HepG2 (cell line): ENCODE data around the gene ABHD17A.

Experiments used
- BRF2 ChIP-seq: sonication (generic); formaldehyde crosslinking; IDR thresholded peaks from 2 replicates; pipeline ENCODE4 v1.8.1; 2022; ENCODE audit warnings: mild to moderate bottlenecking, missing genetic modification reagents
- MED1 ChIP-seq: sonication (generic); formaldehyde crosslinking; IDR thresholded peaks from 2 replicates; pipeline ENCODE4 v1.4.0; 2020; ENCODE audit warnings: missing genetic modification reagents
- TCF7L2 ChIP-seq: IDR thresholded peaks from 2 replicates; pipeline ENCODE4 v1.6.1; 2011; ENCODE audit warnings: mild to moderate bottlenecking, low read depth, low read length, moderate library complexity
- TF ChIP-seq, protein P1 (sequence below), 2 experiments: IDR thresholded peaks; 2 replicates each; pipeline ENCODE4 v1.6.1; 2011 to 2012; ENCODE audit warnings: low read length in 2 of 2, borderline replicate concordance in 1 of 2, low read depth in 1 of 2, mild to moderate bottlenecking in 1 of 2, moderate library complexity in 1 of 2
- TF ChIP-seq, protein P2 (sequence below): sonication (generic); formaldehyde crosslinking; IDR thresholded peaks from 2 replicates; pipeline ENCODE4 v1.4.0; 2020; ENCODE audit warnings: low read depth, mild to moderate bottlenecking, missing genetic modification reagents

DNA sequence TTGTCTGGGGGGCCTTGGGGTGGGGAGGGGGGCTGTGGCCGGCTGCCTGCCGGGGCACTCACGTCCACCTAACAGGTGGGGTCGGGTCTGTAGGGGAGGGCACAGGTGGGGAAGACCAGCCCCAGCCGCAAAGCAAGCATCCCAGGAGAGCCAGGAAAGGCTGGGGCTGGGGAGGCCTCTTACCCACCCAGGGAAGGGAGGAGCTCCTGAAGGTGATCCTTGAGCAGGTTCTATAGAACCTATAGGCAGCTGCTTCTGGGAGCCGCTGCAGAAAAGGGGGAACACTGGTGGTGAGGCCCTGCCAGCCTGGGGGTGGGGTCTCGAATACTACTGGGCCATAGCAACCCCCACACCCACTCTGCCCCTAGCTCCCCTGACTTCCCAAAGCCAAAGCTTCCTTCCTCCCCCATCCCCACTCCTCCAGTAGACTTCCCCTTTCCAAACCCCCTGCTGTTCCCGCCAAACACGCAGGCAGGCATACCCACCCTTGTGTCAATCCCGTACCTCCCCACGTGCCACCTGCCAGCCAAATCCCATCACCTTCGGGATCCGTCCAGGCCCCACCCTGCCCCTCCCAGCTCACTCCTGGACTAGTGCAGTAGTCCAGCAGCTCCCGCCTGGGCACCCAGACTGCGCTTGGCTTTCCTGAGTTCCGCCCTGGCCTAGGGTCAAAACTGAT, 27.5 kb downstream of the ABHD17A start:
- TF ChIP-seq, protein P1, sequence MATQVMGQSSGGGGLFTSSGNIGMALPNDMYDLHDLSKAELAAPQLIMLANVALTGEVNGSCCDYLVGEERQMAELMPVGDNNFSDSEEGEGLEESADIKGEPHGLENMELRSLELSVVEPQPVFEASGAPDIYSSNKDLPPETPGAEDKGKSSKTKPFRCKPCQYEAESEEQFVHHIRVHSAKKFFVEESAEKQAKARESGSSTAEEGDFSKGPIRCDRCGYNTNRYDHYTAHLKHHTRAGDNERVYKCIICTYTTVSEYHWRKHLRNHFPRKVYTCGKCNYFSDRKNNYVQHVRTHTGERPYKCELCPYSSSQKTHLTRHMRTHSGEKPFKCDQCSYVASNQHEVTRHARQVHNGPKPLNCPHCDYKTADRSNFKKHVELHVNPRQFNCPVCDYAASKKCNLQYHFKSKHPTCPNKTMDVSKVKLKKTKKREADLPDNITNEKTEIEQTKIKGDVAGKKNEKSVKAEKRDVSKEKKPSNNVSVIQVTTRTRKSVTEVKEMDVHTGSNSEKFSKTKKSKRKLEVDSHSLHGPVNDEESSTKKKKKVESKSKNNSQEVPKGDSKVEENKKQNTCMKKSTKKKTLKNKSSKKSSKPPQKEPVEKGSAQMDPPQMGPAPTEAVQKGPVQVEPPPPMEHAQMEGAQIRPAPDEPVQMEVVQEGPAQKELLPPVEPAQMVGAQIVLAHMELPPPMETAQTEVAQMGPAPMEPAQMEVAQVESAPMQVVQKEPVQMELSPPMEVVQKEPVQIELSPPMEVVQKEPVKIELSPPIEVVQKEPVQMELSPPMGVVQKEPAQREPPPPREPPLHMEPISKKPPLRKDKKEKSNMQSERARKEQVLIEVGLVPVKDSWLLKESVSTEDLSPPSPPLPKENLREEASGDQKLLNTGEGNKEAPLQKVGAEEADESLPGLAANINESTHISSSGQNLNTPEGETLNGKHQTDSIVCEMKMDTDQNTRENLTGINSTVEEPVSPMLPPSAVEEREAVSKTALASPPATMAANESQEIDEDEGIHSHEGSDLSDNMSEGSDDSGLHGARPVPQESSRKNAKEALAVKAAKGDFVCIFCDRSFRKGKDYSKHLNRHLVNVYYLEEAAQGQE (IDR thresholded peaks at IDR 0.05; ENCODE audit: borderline replicate concordance in 1 of 2, low read depth in 1 of 2, low read length in 2 of 2): no peak
- no peak for TF ChIP-seq TCF7L2
- TF ChIP-seq, protein P2, sequence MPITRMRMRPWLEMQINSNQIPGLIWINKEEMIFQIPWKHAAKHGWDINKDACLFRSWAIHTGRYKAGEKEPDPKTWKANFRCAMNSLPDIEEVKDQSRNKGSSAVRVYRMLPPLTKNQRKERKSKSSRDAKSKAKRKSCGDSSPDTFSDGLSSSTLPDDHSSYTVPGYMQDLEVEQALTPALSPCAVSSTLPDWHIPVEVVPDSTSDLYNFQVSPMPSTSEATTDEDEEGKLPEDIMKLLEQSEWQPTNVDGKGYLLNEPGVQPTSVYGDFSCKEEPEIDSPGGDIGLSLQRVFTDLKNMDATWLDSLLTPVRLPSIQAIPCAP (CRISPR knock-in tag): no peak
- no peak for TF ChIP-seq MED1 (CRISPR knock-in tag)
- TF ChIP-seq BRF2: no peak
